ENCODE results near the gene SNRNP200.
A peak's percentile ranks its signal among the peaks of the same experiment; 100 is the strongest.

The SNRNP200 gene

GRCh38 chr2:96305091-96305978 lies at the start of gene SNRNP200:
SNRNP200 (minus strand) TSS chr2:96305546; CDS start chr2:96305437, 109 bp downstream.
- peak; percentile 91 for DNase-seq

GRCh38 chr2:96354492-96354891 lies 49.1 kb upstream of the SNRNP200 start:
- no peak for DNase-seq

- DNase-seq: no peak
Measured at GRCh38 chr2:96353606-96354101, 48.3 kb upstream of the SNRNP200 start.

GRCh38 chr2:96353032-96353561 lies 47.8 kb upstream of the SNRNP200 start:
- DNase-seq: no peak

GRCh38 chr2:96347395-96347794 lies 42.0 kb upstream of the SNRNP200 start:
- no peak for DNase-seq

GRCh38 chr2:96345868-96346462 lies 40.6 kb upstream of the SNRNP200 start:
- DNase-seq: no peak

- peak; percentile 51 for DNase-seq
Measured at GRCh38 chr2:96345438-96345837, 40.1 kb upstream of the SNRNP200 start.

GRCh38 chr2:96344011-96344410 lies 38.7 kb upstream of the SNRNP200 start:
- DNase-seq: peak; percentile 74

- peak; percentile 71 for DNase-seq
Measured at GRCh38 chr2:96342085-96342484, 36.7 kb upstream of the SNRNP200 start.

- DNase-seq: peak; percentile 12
Measured at GRCh38 chr2:96341641-96342040, 36.3 kb upstream of the SNRNP200 start.

- DNase-seq: no peak
Measured at GRCh38 chr2:96340493-96341414, 35.4 kb upstream of the SNRNP200 start.

GRCh38 chr2:96336873-96337272 lies 31.5 kb upstream of the SNRNP200 start:
- no peak for DNase-seq

- DNase-seq: no peak
Measured at GRCh38 chr2:96336104-96336775, 30.9 kb upstream of the SNRNP200 start.

- no peak for DNase-seq
Measured at GRCh38 chr2:96333708-96334107, 28.4 kb upstream of the SNRNP200 start.

GRCh38 chr2:96330407-96330806 lies 25.1 kb upstream of the SNRNP200 start:
- DNase-seq: no peak

- no peak for DNase-seq
Measured at GRCh38 chr2:96329874-96330273, 24.5 kb upstream of the SNRNP200 start.

- DNase-seq: no peak
Measured at GRCh38 chr2:96329456-96329855, 24.1 kb upstream of the SNRNP200 start.

GRCh38 chr2:96326990-96327820 lies 21.9 kb upstream of the SNRNP200 start:
- no peak for DNase-seq

- no peak for DNase-seq
Measured at GRCh38 chr2:96326564-96326963, 21.2 kb upstream of the SNRNP200 start.

GRCh38 chr2:96325884-96326255 lies 20.5 kb upstream of the SNRNP200 start:
- peak; percentile 77 for DNase-seq

All from CD4-positive, alpha-beta T cell treated with Interleukin-21 for 1 hour (primary cell).